H1 (cell line): ENCODE results near the gene ICAM3. TPM values are rescaled to one million over a fixed set of nuclear protein-coding genes. Genes with fewer than 3 reads are reported as not detected.

Source experiments
- CTCF ChIA-PET: fragments of 300-600 bp; sonication (Branson Sonifier 250); formaldehyde crosslinking; loops from one replicate; lab custom pipeline; 2021; ENCODE audit not compliant: partially characterized antibody; lab: Charles Lee
- POLR2A ChIA-PET: fragments of 300-600 bp; sonication (Branson Sonifier 250); formaldehyde crosslinking; loops from one replicate; lab custom pipeline; 2021; ENCODE audit warnings: inconsistent platforms; ENCODE audit not compliant: partially characterized antibody; lab: Charles Lee
- DNase-seq, 2 experiments: peaks; one replicate each; pipeline versions ENCODE4 v3.0.0 to v3.0.0-alpha.2; 2010 to 2022; ENCODE audit warnings: low spot score in 2 of 2, low read depth in 1 of 2, mixed read lengths in 1 of 2
- FAIRE-seq: peaks from 2 replicates; lab custom pipeline; 2011; peaks lifted over from hg19 to GRCh38; lab: Jason Lieb, UNC
- H2AFZ ChIP-seq: 2 replicates; pipeline ENCODE4 v1.8.1; 2012; ENCODE audit warnings: low read length, inconsistent platforms
- H2AK5ac ChIP-seq: 2 replicates; pipeline ENCODE4 v1.6.1; 2013; ENCODE audit warnings: low read depth, low read length
- H2BK120ac ChIP-seq: replicated peaks from 2 replicates; pipeline ENCODE3; 2013; ENCODE audit warnings: low read depth, low read length, inconsistent platforms
- H2BK12ac ChIP-seq: 2 replicates; pipeline ENCODE4 v1.6.1; 2013; ENCODE audit warnings: low read depth, low read length
- H2BK15ac ChIP-seq: 2 replicates; pipeline ENCODE4 v1.6.1; 2013; ENCODE audit warnings: low read length
- H2BK20ac ChIP-seq: 2 replicates; pipeline ENCODE4 v1.6.1; 2013; ENCODE audit warnings: low read length
- H2BK5ac ChIP-seq: 2 replicates; pipeline ENCODE4 v1.6.1; 2013; ENCODE audit warnings: low read depth, low read length
- H3K14ac ChIP-seq: 2 replicates; pipeline ENCODE4 v1.6.1; 2013; ENCODE audit warnings: inconsistent platforms; ENCODE audit not compliant: insufficient read length
- H3K18ac ChIP-seq: 2 replicates; pipeline ENCODE4 v1.6.1; 2013; ENCODE audit warnings: low read length; ENCODE audit errors: extremely low read depth
- H3K23ac ChIP-seq: 2 replicates; pipeline ENCODE4 v1.6.1; 2013; ENCODE audit warnings: inconsistent platforms; ENCODE audit not compliant: insufficient read length
- H3K23me2 ChIP-seq: 2 replicates; pipeline ENCODE4 v1.6.1; 2013; ENCODE audit warnings: low read depth, low read length
- H3K27ac ChIP-seq: 2 replicates; pipeline ENCODE4 v1.6.1; 2011; ENCODE audit warnings: low read depth, low read length, inconsistent platforms
- H3K27me3 ChIP-seq, 4 experiments: replicated peaks in 1 of 4; 1 replicate in 1 of 4; 2 replicates in 3 of 4; pipeline versions ENCODE4 v1.6.1 to v1.8.1; 2011 to 2013; ENCODE audit warnings: low read length in 3 of 4, mild to moderate bottlenecking in 3 of 4, inconsistent platforms in 2 of 4, mixed read lengths in 2 of 4, moderate library complexity in 1 of 4; ENCODE audit not compliant: control insufficient read depth in 3 of 4, insufficient read depth in 3 of 4; ENCODE audit errors: extremely low read depth in 1 of 4
- H3K36me3 ChIP-seq, 4 experiments: 2 replicates each; pipeline versions ENCODE4 v1.6.1 to v1.8.1; 2011 to 2013; ENCODE audit warnings: mild to moderate bottlenecking in 4 of 4, low read length in 3 of 4, moderate library complexity in 2 of 4, control low read depth in 1 of 4, inconsistent platforms in 1 of 4; ENCODE audit not compliant: insufficient read depth in 4 of 4, control insufficient read depth in 2 of 4
- H3K4ac ChIP-seq: replicated peaks from 2 replicates; pipeline ENCODE3; 2013; ENCODE audit warnings: low read length, low read depth, mixed read lengths, inconsistent platforms; ENCODE audit not compliant: insufficient read length
- H3K4me1 ChIP-seq, 4 experiments: replicated peaks in 1 of 4; 1 replicate in 1 of 4; 2 replicates in 3 of 4; pipeline versions ENCODE4 v1.6.1 to v1.8.1; 2011 to 2013; ENCODE audit warnings: low read length in 3 of 4, inconsistent platforms in 2 of 4, mixed read lengths in 1 of 4; ENCODE audit not compliant: insufficient read depth in 4 of 4, control insufficient read depth in 3 of 4
- H3K4me2 ChIP-seq, 2 experiments: 2 replicates each; pipeline versions ENCODE4 v1.6.1 to v1.8.1; 2011 to 2013; ENCODE audit warnings: low read depth in 2 of 2, low read length in 2 of 2, control low read depth in 1 of 2, inconsistent platforms in 1 of 2, mild to moderate bottlenecking in 1 of 2; ENCODE audit not compliant: insufficient read depth in 1 of 2
- H3K4me3 ChIP-seq, 4 experiments: fragments of 200-600, 300-600 bp in 1 of 4; sonication (generic), shearing (Covaris generic), sonication (Bioruptor Twin) in 1 of 4; 2 replicates each; pipeline versions ENCODE4 v1.5.1 to v1.8.1; 2011 to 2016; ENCODE audit warnings: low read length in 4 of 4, low read depth in 3 of 4, control low read depth in 2 of 4, inconsistent platforms in 2 of 4, mild to moderate bottlenecking in 2 of 4, mixed read lengths in 1 of 4, moderate library complexity in 1 of 4; ENCODE audit not compliant: insufficient read depth in 2 of 4; ENCODE audit errors: extremely low read depth in 1 of 4
- H3K56ac ChIP-seq: replicated peaks from 2 replicates; pipeline ENCODE3; 2013; ENCODE audit warnings: low read depth, mild to moderate bottlenecking, mixed read lengths, low read length, inconsistent platforms; ENCODE audit not compliant: insufficient read length
- H3K79me1 ChIP-seq: 2 replicates; pipeline ENCODE4 v1.6.1; 2013; ENCODE audit warnings: low read depth, low read length, control low read depth
- H3K79me2 ChIP-seq, 2 experiments: 2 replicates each; pipeline versions ENCODE4 v1.6.1 to v1.8.1; 2012 to 2013; ENCODE audit warnings: low read length in 2 of 2, mild to moderate bottlenecking in 2 of 2, inconsistent platforms in 1 of 2; ENCODE audit not compliant: insufficient read depth in 2 of 2, control insufficient read depth in 1 of 2
- H3K9ac ChIP-seq, 4 experiments: replicated peaks in 1 of 4; 1 replicate in 1 of 4; 2 replicates in 3 of 4; pipeline versions ENCODE4 v1.6.1 to v1.8.1; 2011 to 2013; ENCODE audit warnings: low read depth in 3 of 4, low read length in 3 of 4, control low read depth in 2 of 4, mild to moderate bottlenecking in 2 of 4, moderate library complexity in 2 of 4, inconsistent platforms in 1 of 4; ENCODE audit errors: extremely low read depth in 1 of 4
- H3K9me3 ChIP-seq, 2 experiments: 2 replicates each; pipeline versions ENCODE4 v1.6.1 to v1.8.1; 2012 to 2013; ENCODE audit warnings: mild to moderate bottlenecking in 2 of 2, moderate library complexity in 2 of 2, control low read depth in 1 of 2, inconsistent platforms in 1 of 2, low read depth in 1 of 2, low read length in 1 of 2, mixed read lengths in 1 of 2; ENCODE audit not compliant: insufficient read depth in 2 of 2
- H4K20me1 ChIP-seq, 2 experiments: replicated peaks in 1 of 2; 2 replicates each; pipeline versions ENCODE3 to v1.8.1; 2011 to 2013; ENCODE audit warnings: inconsistent platforms in 2 of 2, low read length in 2 of 2, mild to moderate bottlenecking in 1 of 2; ENCODE audit not compliant: insufficient read depth in 2 of 2, control insufficient read depth in 1 of 2
- H4K5ac ChIP-seq: 2 replicates; pipeline ENCODE4 v1.6.1; 2013; ENCODE audit warnings: low read length, low read depth, mixed read lengths, inconsistent platforms; ENCODE audit not compliant: insufficient read length
- H4K8ac ChIP-seq: 2 replicates; pipeline ENCODE4 v1.8.0; 2013; ENCODE audit warnings: mild to moderate bottlenecking, moderate library complexity, low read length, inconsistent platforms; ENCODE audit not compliant: insufficient read depth; ENCODE audit errors: extremely low read depth
- H4K91ac ChIP-seq: replicated peaks from 2 replicates; pipeline ENCODE3; 2013; ENCODE audit warnings: low read length, mixed read lengths, inconsistent platforms; ENCODE audit not compliant: insufficient read length
- BRCA1 ChIP-seq: IDR thresholded peaks from 2 replicates; pipeline ENCODE4 v1.6.1; 2012; ENCODE audit warnings: low read depth, low read length, improper control_type of control experiment
- PHF8 ChIP-seq: fragments of 200-600 bp; sonication (generic); conservative IDR thresholded peaks from 2 replicates; pipeline ENCODE4 v1.7.1; 2012; ENCODE audit warnings: low read depth, mild to moderate bottlenecking, inconsistent platforms, low read length, moderate library complexity
- WGBS, 2 experiments: shearing (Covaris generic) in 1 of 2; methylation state at CpG; one replicate each; pipeline versions ENCODE4 v1.1.6 to v1.1.7; 2013 to 2015; ENCODE audit warnings: low lambda C conversion rate in 2 of 2, mixed read lengths in 2 of 2, inconsistent platforms in 1 of 2, low coverage in 1 of 2, missing lambda C conversion rate in 1 of 2; ENCODE audit not compliant: insufficient replicate concordance in 2 of 2, insufficient coverage in 1 of 2, insufficient read length in 1 of 2; ENCODE audit errors: extremely low coverage in 1 of 2, missing lambda C conversion rate in 1 of 2; 5-methylcytosine and 5-hydroxymethylcytosine counted together
- polyA plus RNA-seq, 7 experiments: library from polyadenylated mRNA; depleted of rRNA in 3 of 7; stranded (reverse) in 5 of 7; unstranded in 2 of 7; fragments of >200 nt in 5 of 7; fragments of 200-250 nt in 2 of 7; gene quantifications; 1 replicate in 5 of 7; 2 replicates in 1 of 7; 4 replicates in 1 of 7; pipeline versions ENCODE4 v1.2.1 to v1.2.3, GENCODE V29; 2011 to 2013; ENCODE audit warnings: missing spikeins in 2 of 7, mixed read lengths in 2 of 7
- total RNA-seq: library from RNA; stranded (reverse); fragmentation: NEBNext Ultra II Directional; extraction: Animal tissue kit (Norgen Biotek cat#: 25700); gene quantifications from 2 replicates; pipeline ENCODE4 v1.2.1, GENCODE V29; 2021

The ICAM3 gene
- total and polyA plus RNA-seq, 2 of the 8 experiments (the other 6 are each of a cell fraction or from before 2014, with no cell fraction given): 15.4 to 16.5 TPM

DNA sequence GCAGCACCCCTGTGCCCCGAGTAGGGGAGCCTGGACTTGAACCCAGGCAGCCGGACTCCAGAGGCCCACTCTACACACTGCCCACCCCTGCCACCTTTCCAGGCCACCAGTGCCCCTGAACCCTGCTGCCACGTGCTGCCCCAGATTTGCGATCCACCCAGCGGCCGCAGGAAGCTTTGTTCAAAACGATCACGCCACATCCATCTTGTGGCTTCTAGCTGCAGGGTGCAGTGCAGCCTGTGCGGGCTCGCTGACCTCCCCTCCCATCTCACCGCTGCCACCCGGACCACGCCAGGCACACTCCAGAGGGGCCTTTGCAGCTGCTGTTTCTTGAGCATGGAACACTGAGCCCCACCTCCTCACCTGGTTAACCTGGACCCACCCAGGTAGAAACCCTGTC lies 9.9 kb downstream of the ICAM3 start:
- Histone ChIP-seq H2BK12ac (no peak overlapping the region), H2BK120ac (no peak overlapping the region), H2AK5ac (no peak overlapping the region), H2BK15ac (no peak overlapping the region), H4K5ac (no peak overlapping the region), H3K27me3 (no peaks in the 10 kb centered on the region; a peak in 1 of 7 replicates), H2BK5ac (no peak overlapping the region), H3K56ac (no peak overlapping the region), H3K4me1 (peaks cover 0 to 14% (median 6%) of the 10 kb centered on the region in 4 experiments; a peak in 6 of 7 replicates), H3K23ac (no peak overlapping the region), H2AFZ (no peak overlapping the region), H2BK20ac (no peak overlapping the region), H3K4ac (no peak overlapping the region), H3K9me3 (no peaks in the 10 kb centered on the region), H3K18ac (no peak overlapping the region), H4K8ac (no peak overlapping the region), H3K9ac (no peak overlapping the region), H3K4me3 (no peak overlapping the region), H3K14ac (no peak overlapping the region), H3K36me3 (peaks cover 29 to 50% (median 43%) of the 10 kb centered on the region in 4 experiments), H3K27ac (no peak overlapping the region), H3K4me2 (no peak overlapping the region), H4K20me1 (peaks cover 9 to 22% of the 10 kb centered on the region in 2 experiments), H3K79me2 (peaks cover 5 to 24% of the 10 kb centered on the region in 2 experiments), H3K79me1 (peaks cover 7% of the 10 kb centered on the region), H3K23me2 (peaks cover 10% of the 10 kb centered on the region), H4K91ac (no peak overlapping the region)
- DNase-seq: no peak
- ChIA-PET CTCF (interaction anchor here (1.2 to 1.7 kb wide), 6 partner anchors 9 to 75 kb away, joined by 3 to 6 read pairs (median 4); no protein-coding TSS in a partner anchor), POLR2A (interaction anchor here (0.8 to 6.8 kb wide), 7 partner anchors 10 to 69 kb away, joined by 3 to 104 read pairs (median 4); partner anchors contain the start of gene FDX2)
- FAIRE-seq: no peak
- WGBS, 2 experiments: 93% methylated on average over 11 of the region's 13 CpGs; no CpG with 5 or more reads in 1 of the 2 experiments
- TF ChIP-seq BRCA1 (no peak), PHF8 (no peak)
